Left cardiac atrium (tissue), 4 donors: ENCODE data around the gene PCP4. TPM values are rescaled to one million over a fixed set of nuclear protein-coding genes. Genes with fewer than 3 reads are reported as not detected.

Experiments used
- ATAC-seq, 2 donors: fragments of 200-7000 bp; cut with Tn5 transposase; one replicate each; pipeline ENCODE4 v1.9.1; 2020; ENCODE audit warnings: mild to moderate bottlenecking in 2 of 2, moderate library complexity in 2 of 2
- DNase-seq: peaks from one replicate; pipeline ENCODE4 v3.0.0-alpha.2; 2020
- intact Hi-C, 2 donors: fragments of 100-400 bp; cut with DNase I; formaldehyde crosslinking; loops; one replicate each; pipeline versions ENCODE4 v1.14.1 to v1.15.1; 2022 to 2023
- long read RNA-seq: library from polyadenylated mRNA; unstranded; transcript quantifications from one replicate; pipeline ENCODE4 v2.0.0, GENCODE V29; 2021
- total RNA-seq, 2 donors: library from RNA; stranded (reverse); fragmentation: NEBNext Ultra II Directional; extraction: Animal tissue kit (Norgen Biotek cat#: 25700); gene quantifications; one replicate each; pipeline ENCODE4 v1.2.1, GENCODE V29; 2021
- donor health status: DM: no; HTN: yes; CAD: no.
- donor health status: DM: no; HTN: yes; CAD: no; lungs with severe emphysema.
- donor health status: DM: yes; HTN: yes; CAD: no.
- donor health status: Dilated cardiomyopathy.

Gene PCP4
- total RNA-seq = 1 to 10 TPM; 6.4 to 6.8 TPM
- long read RNA-seq = 0 reads

GRCh38 chr21:39867198-39867650 is at the start of gene PCP4:
TSS of gene PCP4 (plus strand) at chr21:39867438. CDS start at chr21:39867502, 64 bp downstream.
- ATAC-seq = peak; percentile 50 to 75
- peak; percentile 52 for DNase-seq
- intact Hi-C loops = loop anchor here in 1 of 2 donors (5.0 kb wide), 1 partner anchor 255 kb away; no protein-coding TSS in a partner anchor

- intact Hi-C loops = no loop called here
- no peak for ATAC-seq
- no peak for DNase-seq
These were observed 48.7 kb upstream of the PCP4 start for GRCh38 chr21:39818557-39818956.

GRCh38 chr21:39822042-39822441 is 45.2 kb upstream of the PCP4 start:
- no peak for ATAC-seq
- intact Hi-C loops = no loop called here
- DNase-seq = no peak

GRCh38 chr21:39825250-39825649 is 42.0 kb upstream of the PCP4 start:
- ATAC-seq (no peak), DNase-seq (no peak)
- intact Hi-C loops = no loop called here

GRCh38 chr21:39834543-39834942 is 32.7 kb upstream of the PCP4 start:
- DNase-seq (no peak), ATAC-seq (no peak)
- intact Hi-C loops = no loop called here

- ATAC-seq (no peak), DNase-seq (no peak)
- intact Hi-C loops = no loop called here
These were observed 29.3 kb upstream of the PCP4 start for GRCh38 chr21:39837861-39838359.

GRCh38 chr21:39840373-39841097 is 26.7 kb upstream of the PCP4 start:
- ATAC-seq (peak in 1 of 2 donors; percentile 44), DNase-seq (no peak)
- intact Hi-C loops = no loop called here

GRCh38 chr21:39842741-39843459 is 24.3 kb upstream of the PCP4 start:
- intact Hi-C loops = no loop called here

GRCh38 chr21:39843483-39843882 is 23.8 kb upstream of the PCP4 start:
- no peak for DNase-seq
- intact Hi-C loops = no loop called here
- no peak for ATAC-seq

More at GRCh38 chr21:39842741-39843459, 24.3 kb upstream of the PCP4 start:
- DNase-seq (no peak), ATAC-seq (no peak)

GRCh38 chr21:39843916-39844315 is 23.3 kb upstream of the PCP4 start:
- intact Hi-C loops = no loop called here
- ATAC-seq (no peak), DNase-seq (no peak)

- no peak for DNase-seq
- intact Hi-C loops = no loop called here
- ATAC-seq = peak in 1 of 2 donors; percentile 42
These were observed 21.6 kb upstream of the PCP4 start for GRCh38 chr21:39845571-39846130.

GRCh38 chr21:39847877-39848276 is 19.4 kb upstream of the PCP4 start:
- intact Hi-C loops = no loop called here
- no peak for DNase-seq
- no peak for ATAC-seq

GRCh38 chr21:39849014-39849655 is 18.1 kb upstream of the PCP4 start:
- no peak for DNase-seq
- peak in 1 of 2 donors; percentile 70 for ATAC-seq
- intact Hi-C loops = no loop called here

- DNase-seq (no peak), ATAC-seq (no peak)
- intact Hi-C loops = no loop called here
These were observed 16.9 kb upstream of the PCP4 start for GRCh38 chr21:39850333-39850732.

GRCh38 chr21:39851002-39851618 is 16.1 kb upstream of the PCP4 start:
- intact Hi-C loops = no loop called here
- DNase-seq = no peak
- ATAC-seq = no peak

GRCh38 chr21:39852021-39852721 is 15.1 kb upstream of the PCP4 start:
- DNase-seq = no peak
- intact Hi-C loops = no loop called here
- no peak for ATAC-seq

GRCh38 chr21:39852726-39853500 is 14.3 kb upstream of the PCP4 start:
- ATAC-seq (no peak), DNase-seq (no peak)
- intact Hi-C loops = no loop called here

GRCh38 chr21:39854572-39854971 is 12.7 kb upstream of the PCP4 start:
- intact Hi-C loops = no loop called here
- ATAC-seq (no peak), DNase-seq (no peak)
